ENCODE results near the gene JPH2.
"Not testable (repeated sequence)": the region's sequence is repeated elsewhere in the genome, so short reads cannot be mapped to it uniquely, and the experiment has no call there.

DNA sequence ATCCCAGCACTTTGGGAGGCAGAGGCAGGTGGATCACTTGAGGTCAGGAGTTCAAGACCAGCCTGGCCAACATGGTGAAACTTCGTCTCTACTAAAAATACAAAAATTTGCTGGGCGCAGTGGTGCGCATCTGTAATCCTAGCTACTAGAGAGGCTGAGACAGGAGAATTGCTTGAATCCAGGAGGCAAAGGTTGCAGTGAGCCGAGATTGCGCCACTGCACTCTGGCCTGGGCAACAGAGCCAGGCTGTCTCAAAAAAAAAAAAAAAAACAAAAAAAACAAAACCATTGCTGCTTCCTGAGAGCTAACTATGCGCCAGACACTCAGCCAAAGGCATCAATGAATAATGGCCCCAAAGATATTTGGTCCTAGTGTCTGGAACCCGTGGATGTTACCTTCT, 57.7 kb downstream of the JPH2 start:
- TF ChIP-seq CTCF, POLR2A (IDR thresholded peaks at IDR 0.05): not testable (repeated sequence)
